ENCODE data around the gene UGT1A4.

DNA sequence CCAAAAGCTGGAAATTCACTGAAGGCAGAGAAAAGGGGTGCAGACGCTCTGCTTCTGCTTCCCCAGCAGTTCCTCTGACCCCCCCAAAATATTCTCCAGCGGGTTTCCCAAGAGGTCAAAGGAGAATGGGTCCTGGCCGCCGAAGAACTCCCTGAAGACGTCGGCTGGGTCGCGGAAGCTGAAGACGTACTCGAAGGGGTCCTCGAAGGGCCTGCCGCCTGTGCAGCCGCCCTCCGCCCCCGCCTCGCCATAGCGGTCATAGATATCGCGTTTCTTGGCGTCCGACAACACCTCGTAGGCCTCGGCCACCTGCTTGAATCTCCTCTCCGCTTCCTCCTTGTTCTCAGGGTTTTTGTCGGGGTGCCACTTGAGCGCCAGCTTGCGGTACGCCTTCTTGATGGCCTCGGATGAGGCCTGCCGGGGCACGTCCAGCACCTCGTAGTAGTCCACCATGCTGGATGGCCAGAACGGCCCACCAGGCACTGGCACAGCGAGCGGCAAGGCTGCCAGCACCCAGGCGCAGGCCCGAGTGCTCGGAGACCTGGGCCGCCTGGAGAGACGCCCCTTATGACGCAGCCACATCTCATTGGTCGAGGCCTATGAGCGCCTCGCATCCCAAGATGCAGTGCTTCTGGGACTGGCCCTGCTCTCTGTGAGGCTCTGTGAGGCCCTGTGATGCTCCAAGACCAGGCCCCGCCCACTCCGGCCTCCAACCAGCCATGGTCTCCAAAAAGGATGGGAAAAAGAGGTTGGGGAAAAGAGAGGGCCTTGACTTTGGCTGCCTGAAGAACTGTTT is 25.1 kb downstream of the UGT1A4 start:
- TF ChIP-seq, protein P1, sequence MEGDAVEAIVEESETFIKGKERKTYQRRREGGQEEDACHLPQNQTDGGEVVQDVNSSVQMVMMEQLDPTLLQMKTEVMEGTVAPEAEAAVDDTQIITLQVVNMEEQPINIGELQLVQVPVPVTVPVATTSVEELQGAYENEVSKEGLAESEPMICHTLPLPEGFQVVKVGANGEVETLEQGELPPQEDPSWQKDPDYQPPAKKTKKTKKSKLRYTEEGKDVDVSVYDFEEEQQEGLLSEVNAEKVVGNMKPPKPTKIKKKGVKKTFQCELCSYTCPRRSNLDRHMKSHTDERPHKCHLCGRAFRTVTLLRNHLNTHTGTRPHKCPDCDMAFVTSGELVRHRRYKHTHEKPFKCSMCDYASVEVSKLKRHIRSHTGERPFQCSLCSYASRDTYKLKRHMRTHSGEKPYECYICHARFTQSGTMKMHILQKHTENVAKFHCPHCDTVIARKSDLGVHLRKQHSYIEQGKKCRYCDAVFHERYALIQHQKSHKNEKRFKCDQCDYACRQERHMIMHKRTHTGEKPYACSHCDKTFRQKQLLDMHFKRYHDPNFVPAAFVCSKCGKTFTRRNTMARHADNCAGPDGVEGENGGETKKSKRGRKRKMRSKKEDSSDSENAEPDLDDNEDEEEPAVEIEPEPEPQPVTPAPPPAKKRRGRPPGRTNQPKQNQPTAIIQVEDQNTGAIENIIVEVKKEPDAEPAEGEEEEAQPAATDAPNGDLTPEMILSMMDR (IDR thresholded peaks at IDR 0.05; ENCODE audit: extremely low read depth in 1 of 2, insufficient read depth in 1 of 2, low read depth in 1 of 2, low read length in 2 of 2) = no peak
- TF ChIP-seq EZH2 (IDR thresholded peaks at IDR 0.05; ENCODE audit: borderline replicate concordance, low read depth, low read length, severe bottlenecking) (no peak), POLR2AphosphoS5 (IDR thresholded peaks at IDR 0.05; ENCODE audit: insufficient read depth, low read depth, low read length) (no peak), GATA2 (IDR thresholded peaks at IDR 0.05; ENCODE audit: insufficient read depth, insufficient read length, low read depth, low read length) (no peak), MYC (IDR thresholded peaks at IDR 0.05; ENCODE audit: low read depth, low read length) (no peak), JUN (IDR thresholded peaks at IDR 0.05; ENCODE audit: borderline replicate concordance, insufficient read depth, insufficient read length, low read depth) (no peak), POLR2A (IDR thresholded peaks at IDR 0.05; ENCODE audit: low read depth, low read length) (no peak)

All from endothelial cell of umbilical vein (primary cell).